ENCODE measurements around the gene KCNS3.
A peak's percentile ranks its signal among the peaks of the same experiment; 100 is the strongest.

KCNS3 gene

DNA sequence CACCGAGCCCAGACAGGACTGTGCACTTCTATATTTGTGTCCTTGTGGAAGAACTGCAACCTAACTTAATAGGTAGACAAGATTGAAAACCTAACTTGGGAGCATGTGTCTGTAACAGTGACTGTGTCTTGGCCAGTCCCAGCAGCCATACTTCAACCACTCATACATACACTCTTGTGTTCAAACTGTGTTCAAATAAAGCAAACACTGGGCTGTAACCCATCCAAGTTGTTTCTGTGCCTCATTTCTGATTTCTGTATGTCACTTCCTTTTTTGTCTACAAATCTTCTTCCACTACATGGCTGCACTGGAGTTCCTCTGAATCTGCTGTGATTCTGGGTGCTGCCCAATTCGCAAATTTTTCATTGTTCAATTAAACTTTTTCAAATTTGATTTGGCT is 31.2 kb upstream of the KCNS3 start:
- Histone ChIP-seq H2BK120ac (ENCODE audit: low read depth, low read length) (no peak overlapping the region), H3K9me3 (ENCODE audit: control insufficient read depth, low read length) (no peaks in the 10 kb centered on the region), H2BK15ac (ENCODE audit: low read depth, poor library complexity, severe bottlenecking) (no peak overlapping the region), H3K9ac (ENCODE audit: low read length) (no peak overlapping the region), H4K91ac (ENCODE audit: low read length) (no peak overlapping the region), H3K18ac (ENCODE audit: low read depth in 1 of 2, low read length in 2 of 2) (no peak overlapping the region), H3K4me2 (ENCODE audit: low read length, poor library complexity, severe bottlenecking) (no peak overlapping the region), H3K14ac (ENCODE audit: low read length in 2 of 2) (no peak overlapping the region), H3K4ac (ENCODE audit: low read depth in 1 of 2, low read length in 2 of 2) (no peak overlapping the region), H2AFZ (ENCODE audit: low read depth, low read length) (no peak overlapping the region), H3K36me3 (ENCODE audit: control insufficient read depth in 1 of 2, insufficient read depth in 2 of 2, low read depth in 1 of 2, low read length in 2 of 2) (no peaks in the 10 kb centered on the region), H2AK5ac (ENCODE audit: low read length, severe bottlenecking) (no peak overlapping the region), H3K4me1 (ENCODE audit: control insufficient read depth, insufficient read depth, low read depth, low read length) (no peaks in the 10 kb centered on the region), H4K8ac (ENCODE audit: low read length) (no peak overlapping the region), H3K27me3 (ENCODE audit: control insufficient read depth in 1 of 2, insufficient read depth in 1 of 2, low read length in 2 of 2) (peaks cover 0 to 22% of the 10 kb centered on the region in 2 experiments), H3K4me3 (ENCODE audit: insufficient read depth in 1 of 2, low read depth in 1 of 2, low read length in 2 of 2) (no peak overlapping the region), H3K23ac (ENCODE audit: low read length in 2 of 2) (no peak overlapping the region), H2BK12ac (ENCODE audit: low read length in 2 of 2) (no peak overlapping the region), H3K79me1 (replicated peaks; ENCODE audit: low read length, poor library complexity, severe bottlenecking) (no peaks in the 10 kb centered on the region), H2BK5ac (ENCODE audit: low read depth, low read length, poor library complexity, severe bottlenecking) (no peak overlapping the region), H3K27ac (ENCODE audit: low read length, poor library complexity, severe bottlenecking) (no peak overlapping the region)
- no peak for DNase-seq
- WGBS = 95% methylated on average over 2 of the region's 2 CpGs

DNA sequence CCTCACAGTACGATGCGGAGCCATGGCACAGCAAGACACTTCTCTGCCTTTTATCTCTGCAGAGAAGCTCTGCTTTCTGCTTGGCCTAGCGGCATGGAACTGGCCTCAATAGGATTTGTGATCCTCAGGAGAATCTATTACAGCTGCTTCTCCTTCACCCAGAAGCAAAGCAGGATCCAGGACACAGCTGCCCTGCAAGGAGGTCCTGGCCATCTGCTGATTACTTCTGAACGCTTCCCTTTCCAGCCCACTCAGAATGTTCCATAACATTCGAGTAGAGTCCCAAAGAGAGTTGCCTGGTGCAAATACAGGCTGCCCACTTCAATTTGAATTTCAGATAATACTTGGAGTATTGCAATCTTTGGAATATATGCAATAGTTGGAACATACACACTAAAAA is 29.2 kb upstream of the KCNS3 start:
- Histone ChIP-seq H3K79me1 (replicated peaks; ENCODE audit: low read length, poor library complexity, severe bottlenecking) (no peaks in the 10 kb centered on the region), H2BK15ac (ENCODE audit: low read depth, poor library complexity, severe bottlenecking) (no peak overlapping the region), H2AFZ (ENCODE audit: low read depth, low read length) (no peak overlapping the region), H2BK5ac (ENCODE audit: low read depth, low read length, poor library complexity, severe bottlenecking) (no peak overlapping the region), H3K4me2 (ENCODE audit: low read length, poor library complexity, severe bottlenecking) (no peak overlapping the region), H2BK120ac (ENCODE audit: low read depth, low read length) (no peak overlapping the region), H4K91ac (ENCODE audit: low read length) (no peak overlapping the region), H3K9ac (ENCODE audit: low read length) (no peak overlapping the region), H4K8ac (ENCODE audit: low read length) (no peak overlapping the region), H2BK12ac (ENCODE audit: low read length in 2 of 2) (no peak overlapping the region), H3K14ac (ENCODE audit: low read length in 2 of 2) (no peak overlapping the region), H3K4me1 (ENCODE audit: control insufficient read depth, insufficient read depth, low read depth, low read length) (no peaks in the 10 kb centered on the region), H3K18ac (ENCODE audit: low read depth in 1 of 2, low read length in 2 of 2) (no peak overlapping the region), H3K27ac (ENCODE audit: low read length, poor library complexity, severe bottlenecking) (no peak overlapping the region), H2AK5ac (ENCODE audit: low read length, severe bottlenecking) (no peak overlapping the region), H3K36me3 (ENCODE audit: control insufficient read depth in 1 of 2, insufficient read depth in 2 of 2, low read depth in 1 of 2, low read length in 2 of 2) (no peaks in the 10 kb centered on the region), H3K27me3 (ENCODE audit: control insufficient read depth in 1 of 2, insufficient read depth in 1 of 2, low read length in 2 of 2) (peaks cover 0 to 34% of the 10 kb centered on the region in 2 experiments), H3K23ac (ENCODE audit: low read length in 2 of 2) (no peak overlapping the region), H3K4ac (ENCODE audit: low read depth in 1 of 2, low read length in 2 of 2) (no peak overlapping the region), H3K9me3 (ENCODE audit: control insufficient read depth, low read length) (no peaks in the 10 kb centered on the region), H3K4me3 (ENCODE audit: insufficient read depth in 1 of 2, low read depth in 1 of 2, low read length in 2 of 2) (no peak overlapping the region)
- DNase-seq = no peak
- 80% methylated on average over 4 of the region's 5 CpGs for WGBS

DNA sequence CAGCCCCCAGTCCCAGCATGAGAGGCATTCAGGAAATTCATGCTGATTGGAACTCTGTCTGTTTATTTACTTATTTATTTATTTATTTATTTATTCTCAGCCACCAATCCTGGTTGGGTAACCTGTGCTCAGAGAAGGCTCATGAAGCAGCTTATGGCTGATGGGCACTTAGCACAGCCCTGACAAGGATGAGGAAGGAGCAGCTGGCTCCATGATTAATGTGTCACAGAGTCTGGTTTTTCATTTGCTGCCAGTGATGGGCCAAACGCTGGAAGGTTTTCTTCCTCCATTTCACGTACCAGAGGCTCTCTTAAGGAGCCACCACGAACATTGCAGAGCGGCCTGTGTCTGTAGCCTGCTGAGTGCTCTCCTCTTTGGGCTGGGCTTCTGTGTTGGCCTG is 28.3 kb upstream of the KCNS3 start:
- no peak overlapping the region for H3K27ac ChIP-seq (ENCODE audit: low read length, poor library complexity, severe bottlenecking)
- no peak overlapping the region for H3K9ac ChIP-seq (ENCODE audit: low read length)
- no peak overlapping the region for H2BK5ac ChIP-seq (ENCODE audit: low read depth, low read length, poor library complexity, severe bottlenecking)
- H3K4me1 ChIP-seq (ENCODE audit: control insufficient read depth, insufficient read depth, low read depth, low read length) = no peaks in the 10 kb centered on the region
- H3K36me3 ChIP-seq (ENCODE audit: control insufficient read depth in 1 of 2, insufficient read depth in 2 of 2, low read depth in 1 of 2, low read length in 2 of 2) = no peaks in the 10 kb centered on the region
- H3K4me2 ChIP-seq (ENCODE audit: low read length, poor library complexity, severe bottlenecking) = no peak overlapping the region
- no peak overlapping the region for H3K23ac ChIP-seq (ENCODE audit: low read length in 2 of 2)
- H2BK12ac ChIP-seq (ENCODE audit: low read length in 2 of 2) = no peak overlapping the region
- H3K79me1 ChIP-seq (replicated peaks; ENCODE audit: low read length, poor library complexity, severe bottlenecking) = no peaks in the 10 kb centered on the region
- H2BK15ac ChIP-seq (ENCODE audit: low read depth, poor library complexity, severe bottlenecking) = no peak overlapping the region
- H3K18ac ChIP-seq (ENCODE audit: low read depth in 1 of 2, low read length in 2 of 2) = no peak overlapping the region
- 87% methylated on average over 4 of the region's 4 CpGs for WGBS
- H3K4me3 ChIP-seq (ENCODE audit: insufficient read depth in 1 of 2, low read depth in 1 of 2, low read length in 2 of 2) = no peak overlapping the region
- H3K14ac ChIP-seq (ENCODE audit: low read length in 2 of 2) = no peak overlapping the region
- DNase-seq = no peak
- no peak overlapping the region for H4K91ac ChIP-seq (ENCODE audit: low read length)
- no peak overlapping the region for H3K4ac ChIP-seq (ENCODE audit: low read depth in 1 of 2, low read length in 2 of 2)
- H3K27me3 ChIP-seq (ENCODE audit: control insufficient read depth in 1 of 2, insufficient read depth in 1 of 2, low read length in 2 of 2) = peaks cover 0 to 35% of the 10 kb centered on the region in 2 experiments
- H2AK5ac ChIP-seq (ENCODE audit: low read length, severe bottlenecking) = no peak overlapping the region
- no peaks in the 10 kb centered on the region for H3K9me3 ChIP-seq (ENCODE audit: control insufficient read depth, low read length)
- no peak overlapping the region for H2BK120ac ChIP-seq (ENCODE audit: low read depth, low read length)
- H4K8ac ChIP-seq (ENCODE audit: low read length) = no peak overlapping the region
- no peak overlapping the region for H2AFZ ChIP-seq (ENCODE audit: low read depth, low read length)

DNA sequence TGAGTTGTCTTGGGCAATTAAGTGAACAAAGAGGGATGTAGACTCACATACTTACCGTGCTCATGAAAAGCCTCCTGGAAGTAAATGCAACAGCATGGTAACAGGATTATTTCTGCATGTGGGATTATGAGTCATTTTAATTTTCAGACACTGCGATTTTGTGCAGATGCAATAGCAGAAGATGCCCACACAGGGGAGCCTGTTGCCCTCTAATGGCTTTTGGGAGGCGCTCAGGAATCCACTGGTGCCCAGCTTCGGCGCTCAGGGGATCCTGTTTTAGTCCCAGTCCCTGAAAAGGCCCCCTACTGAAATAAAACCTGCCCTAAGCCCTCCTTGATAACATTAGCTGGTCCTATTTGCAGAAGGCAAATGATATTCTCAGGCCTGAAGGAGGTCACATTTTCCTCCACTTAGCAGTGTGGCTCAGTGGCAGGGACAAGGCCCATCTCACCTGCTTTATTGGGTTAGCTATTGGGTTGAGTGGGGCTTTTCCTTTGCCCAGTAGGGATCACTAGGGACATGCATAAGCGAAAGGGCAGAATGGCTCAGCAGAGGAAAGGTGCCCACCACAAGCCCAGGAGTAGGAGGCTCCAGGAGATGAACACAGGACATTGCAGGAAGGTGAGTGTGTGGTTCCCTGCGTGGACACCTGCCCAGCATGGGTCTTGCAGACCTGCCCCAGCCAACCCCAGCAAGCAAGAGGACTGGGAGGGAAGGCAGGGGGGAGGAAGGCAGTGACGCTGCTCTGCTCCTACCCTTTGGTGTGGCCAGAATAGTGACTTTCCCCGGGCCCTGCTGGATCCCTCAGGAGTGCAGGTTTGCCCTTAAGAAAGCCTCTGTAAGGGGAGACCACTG is 26.5 kb upstream of the KCNS3 start:
- Histone ChIP-seq H2BK5ac (ENCODE audit: low read depth, low read length, poor library complexity, severe bottlenecking) (no peak overlapping the region), H3K27ac (ENCODE audit: low read length, poor library complexity, severe bottlenecking) (no peak overlapping the region), H3K4me1 (ENCODE audit: control insufficient read depth, insufficient read depth, low read depth, low read length) (peaks cover under 1% of the 10 kb centered on the region), H3K9ac (ENCODE audit: low read length) (no peak overlapping the region), H4K91ac (ENCODE audit: low read length) (no peak overlapping the region), H3K9me3 (ENCODE audit: control insufficient read depth, low read length) (no peaks in the 10 kb centered on the region), H3K4ac (ENCODE audit: low read depth in 1 of 2, low read length in 2 of 2) (no peak overlapping the region), H3K79me1 (replicated peaks; ENCODE audit: low read length, poor library complexity, severe bottlenecking) (no peaks in the 10 kb centered on the region), H2AK5ac (ENCODE audit: low read length, severe bottlenecking) (no peak overlapping the region), H2BK12ac (ENCODE audit: low read length in 2 of 2) (peak overlapping the region in 1 of 2 experiments; percentile 35), H3K23ac (ENCODE audit: low read length in 2 of 2) (no peak overlapping the region), H3K36me3 (ENCODE audit: control insufficient read depth in 1 of 2, insufficient read depth in 2 of 2, low read depth in 1 of 2, low read length in 2 of 2) (no peaks in the 10 kb centered on the region), H3K4me2 (ENCODE audit: low read length, poor library complexity, severe bottlenecking) (no peak overlapping the region), H3K14ac (ENCODE audit: low read length in 2 of 2) (no peak overlapping the region), H3K27me3 (ENCODE audit: control insufficient read depth in 1 of 2, insufficient read depth in 1 of 2, low read length in 2 of 2) (peaks cover 0 to 44% of the 10 kb centered on the region in 2 experiments), H2BK120ac (ENCODE audit: low read depth, low read length) (no peak overlapping the region), H2AFZ (ENCODE audit: low read depth, low read length) (no peak overlapping the region), H2BK15ac (ENCODE audit: low read depth, poor library complexity, severe bottlenecking) (no peak overlapping the region), H4K8ac (ENCODE audit: low read length) (no peak overlapping the region), H3K4me3 (ENCODE audit: insufficient read depth in 1 of 2, low read depth in 1 of 2, low read length in 2 of 2) (no peak overlapping the region), H3K18ac (ENCODE audit: low read depth in 1 of 2, low read length in 2 of 2) (no peak overlapping the region)
- 37% methylated on average over 8 of the region's 9 CpGs for WGBS
- peak; percentile 67 for DNase-seq
